ENCODE data around the gene PCNX1.
"Not testable (repeated sequence)": the region's sequence is repeated elsewhere in the genome, so short reads cannot be mapped to it uniquely, and the experiment has no call there.

PCNX1 gene

GRCh38 chr14:71063351-71063750 lies 156.1 kb downstream of the PCNX1 start:
- Histone ChIP-seq H3K36me3 (ENCODE audit: insufficient read depth, low read length) (peaks cover 42% of the 10 kb centered on the region), H3K9me3 (replicated peaks; ENCODE audit: low read length) (no peaks in the 10 kb centered on the region), H3K4me1 (ENCODE audit: control insufficient read depth, insufficient read depth, low read length) (peaks cover 16% of the 10 kb centered on the region), H3K4me2 (ENCODE audit: low read length) (no peak overlapping the region), H3K4me3 (ENCODE audit: low read length) (no peak overlapping the region), H3K9ac (ENCODE audit: low read depth, low read length) (no peak overlapping the region), H3K27me3 (ENCODE audit: control insufficient read depth, insufficient read depth, low read length) (no peaks in the 10 kb centered on the region)

- not testable (repeated sequence) for H3K4me3 ChIP-seq (ENCODE audit: low read length); H3K9me3 ChIP-seq (replicated peaks; ENCODE audit: low read length); H3K4me2 ChIP-seq (ENCODE audit: low read length); H3K27me3 ChIP-seq (ENCODE audit: control insufficient read depth, insufficient read depth, low read length); H3K9ac ChIP-seq (ENCODE audit: low read depth, low read length)
- peaks cover 20% of the 10 kb centered on the region for H3K4me1 ChIP-seq (ENCODE audit: control insufficient read depth, insufficient read depth, low read length)
- H3K36me3 ChIP-seq (ENCODE audit: insufficient read depth, low read length) = peaks cover 36% of the 10 kb centered on the region
These were observed 157.5 kb downstream of the PCNX1 start for GRCh38 chr14:71064747-71065146.

- Histone ChIP-seq H3K4me2 (ENCODE audit: low read length) (no peak overlapping the region), H3K9ac (ENCODE audit: low read depth, low read length) (no peak overlapping the region), H3K36me3 (ENCODE audit: insufficient read depth, low read length) (peaks cover 27% of the 10 kb centered on the region), H3K27me3 (ENCODE audit: control insufficient read depth, insufficient read depth, low read length) (no peaks in the 10 kb centered on the region), H3K4me1 (ENCODE audit: control insufficient read depth, insufficient read depth, low read length) (peaks cover 9% of the 10 kb centered on the region), H3K9me3 (replicated peaks; ENCODE audit: low read length) (no peaks in the 10 kb centered on the region), H3K4me3 (ENCODE audit: low read length) (no peak overlapping the region)
These were observed 162.9 kb downstream of the PCNX1 start for GRCh38 chr14:71070169-71070568.

DNA sequence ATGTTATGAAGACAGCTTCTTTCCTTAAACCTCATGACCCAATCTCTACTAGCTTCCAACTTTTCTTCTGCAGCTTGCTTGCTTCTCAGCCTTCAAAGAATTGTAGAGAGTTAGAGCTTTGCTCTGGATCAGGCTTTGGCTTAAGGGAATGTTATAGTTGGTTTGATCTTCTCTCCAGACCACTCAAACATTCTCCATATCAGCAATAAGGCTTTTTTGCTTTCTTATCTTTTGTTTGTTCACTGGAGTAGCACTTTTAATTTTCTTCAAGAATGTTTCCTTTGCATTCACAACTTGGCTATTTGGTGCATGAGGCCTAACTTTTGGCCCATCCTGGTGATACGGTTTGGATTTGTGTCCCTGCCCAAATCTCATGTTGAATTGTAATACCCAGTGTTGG lies 163.8 kb downstream of the PCNX1 start:
- Histone ChIP-seq H3K27me3 (ENCODE audit: control insufficient read depth, insufficient read depth, low read length) (no peaks in the 10 kb centered on the region), H3K9me3 (replicated peaks; ENCODE audit: low read length) (no peaks in the 10 kb centered on the region), H3K36me3 (ENCODE audit: insufficient read depth, low read length) (peaks cover 28% of the 10 kb centered on the region), H3K4me1 (ENCODE audit: control insufficient read depth, insufficient read depth, low read length) (peaks cover 9% of the 10 kb centered on the region), H3K4me2 (ENCODE audit: low read length) (no peak overlapping the region), H3K4me3 (ENCODE audit: low read length) (no peak overlapping the region), H3K9ac (ENCODE audit: low read depth, low read length) (no peak overlapping the region)

DNA sequence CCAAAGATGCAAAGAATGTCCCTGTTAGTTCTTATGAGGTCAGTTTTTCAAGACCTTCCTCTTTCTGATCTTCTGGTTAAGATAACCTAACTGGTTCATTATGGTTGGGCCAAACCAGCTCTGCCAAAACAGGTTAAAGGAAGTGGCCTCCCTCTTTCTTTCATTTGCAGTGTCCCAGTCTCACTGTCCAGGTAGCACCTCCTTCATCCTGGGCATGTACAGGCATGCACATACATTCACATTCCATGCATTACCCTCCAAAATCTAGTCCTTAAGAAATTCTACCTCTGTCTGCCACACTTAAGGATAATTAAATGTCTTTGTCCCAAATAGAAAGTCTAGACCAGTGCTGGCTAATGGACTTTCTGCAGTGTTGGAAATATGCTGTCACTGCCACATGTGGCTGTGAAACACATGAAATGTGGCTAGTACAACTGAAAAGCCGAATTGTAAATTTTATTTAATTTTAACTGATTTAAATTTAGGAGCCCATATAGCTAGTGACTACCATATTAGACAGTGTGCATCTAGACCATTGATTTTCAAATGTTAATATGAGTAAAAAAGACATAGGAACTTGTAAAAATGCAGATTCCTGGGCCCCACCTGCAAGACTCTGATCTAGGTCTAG lies 169.3 kb downstream of the PCNX1 start:
- no peak overlapping the region for H3K4me3 ChIP-seq (ENCODE audit: low read length)
- peaks cover 3% of the 10 kb centered on the region for H3K9me3 ChIP-seq (replicated peaks; ENCODE audit: low read length)

DNA sequence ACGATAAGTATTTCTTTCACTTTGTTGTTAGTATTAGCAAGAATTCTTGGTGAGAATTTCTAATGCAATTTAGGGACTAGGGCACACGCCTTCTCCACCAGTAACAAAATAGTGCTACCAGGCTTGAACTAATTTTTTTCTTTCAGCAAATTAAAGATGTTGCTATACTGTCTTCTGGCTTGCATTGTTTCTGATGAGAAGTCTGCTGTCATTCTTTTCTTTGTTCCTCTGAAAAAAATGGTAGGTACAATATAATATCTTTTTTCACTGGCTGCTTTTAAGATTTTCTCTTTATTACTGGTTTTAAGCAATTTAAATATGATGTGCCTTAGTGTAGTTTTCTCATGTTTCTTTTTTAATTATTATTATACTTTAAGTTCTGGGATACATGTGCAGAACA lies 171.2 kb downstream of the PCNX1 start:
- Histone ChIP-seq H3K4me1 (ENCODE audit: control insufficient read depth, insufficient read depth, low read length) (no peaks in the 10 kb centered on the region), H3K4me2 (ENCODE audit: low read length) (no peak overlapping the region), H3K9me3 (replicated peaks; ENCODE audit: low read length) (peaks cover 3% of the 10 kb centered on the region), H3K27me3 (ENCODE audit: control insufficient read depth, insufficient read depth, low read length) (no peaks in the 10 kb centered on the region), H3K4me3 (ENCODE audit: low read length) (no peak overlapping the region), H3K36me3 (ENCODE audit: insufficient read depth, low read length) (peaks cover 52% of the 10 kb centered on the region), H3K9ac (ENCODE audit: low read depth, low read length) (no peak overlapping the region)

More for the DNA sequence above, 169.3 kb downstream of the PCNX1 start:
- H3K27me3 ChIP-seq (ENCODE audit: control insufficient read depth, insufficient read depth, low read length) = no peaks in the 10 kb centered on the region
- no peak overlapping the region for H3K4me2 ChIP-seq (ENCODE audit: low read length)
- peaks cover 55% of the 10 kb centered on the region for H3K36me3 ChIP-seq (ENCODE audit: insufficient read depth, low read length)
- H3K4me1 ChIP-seq (ENCODE audit: control insufficient read depth, insufficient read depth, low read length) = no peaks in the 10 kb centered on the region
- no peak overlapping the region for H3K9ac ChIP-seq (ENCODE audit: low read depth, low read length)

- no peaks in the 10 kb centered on the region for H3K9me3 ChIP-seq (replicated peaks; ENCODE audit: low read length)
- peaks cover 40% of the 10 kb centered on the region for H3K36me3 ChIP-seq (ENCODE audit: insufficient read depth, low read length)
- H3K9ac ChIP-seq (ENCODE audit: low read depth, low read length) = no peak overlapping the region
- peaks cover 16% of the 10 kb centered on the region for H3K4me1 ChIP-seq (ENCODE audit: control insufficient read depth, insufficient read depth, low read length)
- H3K4me3 ChIP-seq (ENCODE audit: low read length) = no peak overlapping the region
- H3K4me2 ChIP-seq (ENCODE audit: low read length) = no peak overlapping the region
- no peaks in the 10 kb centered on the region for H3K27me3 ChIP-seq (ENCODE audit: control insufficient read depth, insufficient read depth, low read length)
These were observed 179.3 kb downstream of the PCNX1 start for GRCh38 chr14:71086567-71086966.

- Histone ChIP-seq H3K27me3 (ENCODE audit: control insufficient read depth, insufficient read depth, low read length) (no peaks in the 10 kb centered on the region), H3K36me3 (ENCODE audit: insufficient read depth, low read length) (peaks cover 57% of the 10 kb centered on the region), H3K4me2 (ENCODE audit: low read length) (no peak overlapping the region), H3K4me3 (ENCODE audit: low read length) (no peak overlapping the region), H3K9ac (ENCODE audit: low read depth, low read length) (no peak overlapping the region), H3K4me1 (ENCODE audit: control insufficient read depth, insufficient read depth, low read length) (peaks cover 16% of the 10 kb centered on the region), H3K9me3 (replicated peaks; ENCODE audit: low read length) (no peaks in the 10 kb centered on the region)
These were observed 182.7 kb downstream of the PCNX1 start for GRCh38 chr14:71089971-71090370.

- Histone ChIP-seq H3K36me3 (ENCODE audit: insufficient read depth, low read length) (peaks cover 31% of the 10 kb centered on the region), H3K27me3 (ENCODE audit: control insufficient read depth, insufficient read depth, low read length) (no peaks in the 10 kb centered on the region), H3K4me3 (ENCODE audit: low read length) (no peak overlapping the region), H3K9me3 (replicated peaks; ENCODE audit: low read length) (no peaks in the 10 kb centered on the region), H3K4me1 (ENCODE audit: control insufficient read depth, insufficient read depth, low read length) (peaks cover 7% of the 10 kb centered on the region), H3K4me2 (ENCODE audit: low read length) (no peak overlapping the region), H3K9ac (ENCODE audit: low read depth, low read length) (no peak overlapping the region)
These were observed 187.5 kb downstream of the PCNX1 start for GRCh38 chr14:71094722-71095121.

- Histone ChIP-seq H3K36me3 (ENCODE audit: insufficient read depth, low read length) (peaks cover 17% of the 10 kb centered on the region), H3K9ac (ENCODE audit: low read depth, low read length) (no peak overlapping the region), H3K4me3 (ENCODE audit: low read length) (no peak overlapping the region)
These were observed 189.7 kb downstream of the PCNX1 start for GRCh38 chr14:71096947-71097346.

GRCh38 chr14:71103662-71104484 lies 196.6 kb downstream of the PCNX1 start:
- H3K36me3 ChIP-seq (ENCODE audit: insufficient read depth, low read length) = peaks cover 27% of the 10 kb centered on the region
- no peak overlapping the region for H3K4me3 ChIP-seq (ENCODE audit: low read length)
- no peak overlapping the region for H3K4me2 ChIP-seq (ENCODE audit: low read length)
- no peaks in the 10 kb centered on the region for H3K4me1 ChIP-seq (ENCODE audit: control insufficient read depth, insufficient read depth, low read length)
- no peaks in the 10 kb centered on the region for H3K9me3 ChIP-seq (replicated peaks; ENCODE audit: low read length)
- no peak overlapping the region for H3K9ac ChIP-seq (ENCODE audit: low read depth, low read length)
- no peaks in the 10 kb centered on the region for H3K27me3 ChIP-seq (ENCODE audit: control insufficient read depth, insufficient read depth, low read length)

More at GRCh38 chr14:71096947-71097346, 189.7 kb downstream of the PCNX1 start:
- H3K4me2 ChIP-seq (ENCODE audit: low read length) = no peak overlapping the region
- no peaks in the 10 kb centered on the region for H3K4me1 ChIP-seq (ENCODE audit: control insufficient read depth, insufficient read depth, low read length)
- no peaks in the 10 kb centered on the region for H3K27me3 ChIP-seq (ENCODE audit: control insufficient read depth, insufficient read depth, low read length)
- no peaks in the 10 kb centered on the region for H3K9me3 ChIP-seq (replicated peaks; ENCODE audit: low read length)

DNA sequence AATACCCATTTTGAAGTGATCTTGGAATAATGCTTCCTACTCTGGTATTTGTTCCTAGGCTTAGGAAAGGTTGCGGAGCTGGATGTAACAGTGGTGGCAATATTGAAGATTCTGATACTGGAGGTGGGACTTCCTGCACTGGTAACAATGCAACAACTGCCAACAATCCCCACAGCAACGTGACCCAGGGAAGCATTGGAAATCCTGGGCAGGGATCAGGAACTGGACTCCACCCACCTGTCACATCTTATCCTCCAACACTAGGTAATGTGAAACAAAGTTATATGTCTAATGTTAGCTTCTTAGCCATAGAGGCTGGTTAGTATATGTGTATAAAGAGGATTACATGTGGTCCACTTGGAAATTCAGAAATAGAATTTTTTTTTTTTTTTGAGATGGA lies 197.9 kb downstream of the PCNX1 start:
- Histone ChIP-seq H3K4me3 (ENCODE audit: low read length) (no peak overlapping the region), H3K36me3 (ENCODE audit: insufficient read depth, low read length) (peaks cover 36% of the 10 kb centered on the region), H3K9me3 (replicated peaks; ENCODE audit: low read length) (no peaks in the 10 kb centered on the region), H3K4me2 (ENCODE audit: low read length) (no peak overlapping the region), H3K4me1 (ENCODE audit: control insufficient read depth, insufficient read depth, low read length) (peaks cover 6% of the 10 kb centered on the region), H3K27me3 (ENCODE audit: control insufficient read depth, insufficient read depth, low read length) (no peaks in the 10 kb centered on the region), H3K9ac (ENCODE audit: low read depth, low read length) (no peak overlapping the region)

All from skeletal muscle satellite cell (primary cell).